AG09319 (cell line): ENCODE results near the gene PHF14.

Experiments
- DNase-seq: peaks from one replicate; pipeline ENCODE4 v3.0.0-alpha.2; 2010; ENCODE audit warnings: low read depth; ENCODE audit errors: extremely low read depth
- TF ChIP-seq, protein P1 (sequence below): IDR thresholded peaks from 2 replicates; pipeline ENCODE4 v1.5.1; 2011; ENCODE audit warnings: low read depth, mild to moderate bottlenecking, inconsistent platforms, low read length, moderate library complexity

Gene PHF14

DNA sequence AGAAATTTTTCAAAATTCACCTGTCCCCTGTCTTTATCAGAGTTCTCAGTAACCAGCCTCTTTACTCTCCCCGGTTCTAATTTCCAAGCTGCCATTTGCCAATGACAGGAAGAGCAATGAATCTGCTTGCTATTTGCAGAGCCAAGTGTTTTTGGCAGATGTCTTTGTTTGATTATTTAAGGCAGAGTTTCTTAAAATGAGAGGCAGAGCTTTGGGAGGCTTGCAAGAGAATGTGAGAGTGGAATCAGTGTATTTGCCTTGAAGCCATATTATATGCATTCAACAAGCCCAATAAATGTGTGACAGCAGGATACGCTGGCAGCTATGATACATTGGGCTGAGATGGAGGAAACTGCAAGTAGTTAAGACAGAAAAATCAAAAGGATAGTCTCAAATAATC is 196.5 kb downstream of the PHF14 start:
- TF ChIP-seq, protein P1, sequence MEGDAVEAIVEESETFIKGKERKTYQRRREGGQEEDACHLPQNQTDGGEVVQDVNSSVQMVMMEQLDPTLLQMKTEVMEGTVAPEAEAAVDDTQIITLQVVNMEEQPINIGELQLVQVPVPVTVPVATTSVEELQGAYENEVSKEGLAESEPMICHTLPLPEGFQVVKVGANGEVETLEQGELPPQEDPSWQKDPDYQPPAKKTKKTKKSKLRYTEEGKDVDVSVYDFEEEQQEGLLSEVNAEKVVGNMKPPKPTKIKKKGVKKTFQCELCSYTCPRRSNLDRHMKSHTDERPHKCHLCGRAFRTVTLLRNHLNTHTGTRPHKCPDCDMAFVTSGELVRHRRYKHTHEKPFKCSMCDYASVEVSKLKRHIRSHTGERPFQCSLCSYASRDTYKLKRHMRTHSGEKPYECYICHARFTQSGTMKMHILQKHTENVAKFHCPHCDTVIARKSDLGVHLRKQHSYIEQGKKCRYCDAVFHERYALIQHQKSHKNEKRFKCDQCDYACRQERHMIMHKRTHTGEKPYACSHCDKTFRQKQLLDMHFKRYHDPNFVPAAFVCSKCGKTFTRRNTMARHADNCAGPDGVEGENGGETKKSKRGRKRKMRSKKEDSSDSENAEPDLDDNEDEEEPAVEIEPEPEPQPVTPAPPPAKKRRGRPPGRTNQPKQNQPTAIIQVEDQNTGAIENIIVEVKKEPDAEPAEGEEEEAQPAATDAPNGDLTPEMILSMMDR = no peak

DNA sequence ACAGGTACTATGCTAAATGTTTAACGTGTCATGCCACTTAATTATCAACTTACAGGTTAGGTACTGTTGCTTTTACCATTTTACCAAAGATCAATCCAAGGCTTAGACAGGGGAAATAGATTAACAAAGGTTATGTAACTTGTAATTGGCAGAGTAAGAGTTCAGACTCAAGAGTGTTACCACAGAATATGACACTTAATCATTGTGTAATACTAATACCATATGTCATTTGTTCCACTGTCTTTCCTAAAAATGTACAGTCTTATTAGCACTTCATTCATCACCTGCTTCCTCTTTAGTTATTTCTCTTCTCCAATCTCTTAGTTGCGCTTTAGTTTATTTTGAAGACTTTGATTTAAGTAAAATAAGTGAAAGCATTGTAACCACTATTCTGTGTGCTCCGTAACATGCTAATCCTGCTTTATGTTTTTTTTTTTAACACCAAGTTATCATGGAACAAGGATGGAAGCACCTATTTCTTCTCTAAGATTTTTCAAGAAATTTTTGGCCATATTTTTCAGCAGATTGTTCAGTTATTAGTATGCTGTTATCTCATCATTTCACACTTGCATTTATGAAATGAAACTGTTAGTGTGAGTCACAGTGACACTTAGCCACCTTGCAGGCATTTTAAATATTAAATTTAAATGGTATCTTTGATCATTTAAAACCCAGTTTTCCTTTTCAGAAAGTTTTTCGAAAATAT is 197.3 kb downstream of the PHF14 start:
- no peak for DNase-seq
- TF ChIP-seq, protein P1 = no peak

More for the DNA sequence above, 196.5 kb downstream of the PHF14 start:
- no peak for DNase-seq

DNA sequence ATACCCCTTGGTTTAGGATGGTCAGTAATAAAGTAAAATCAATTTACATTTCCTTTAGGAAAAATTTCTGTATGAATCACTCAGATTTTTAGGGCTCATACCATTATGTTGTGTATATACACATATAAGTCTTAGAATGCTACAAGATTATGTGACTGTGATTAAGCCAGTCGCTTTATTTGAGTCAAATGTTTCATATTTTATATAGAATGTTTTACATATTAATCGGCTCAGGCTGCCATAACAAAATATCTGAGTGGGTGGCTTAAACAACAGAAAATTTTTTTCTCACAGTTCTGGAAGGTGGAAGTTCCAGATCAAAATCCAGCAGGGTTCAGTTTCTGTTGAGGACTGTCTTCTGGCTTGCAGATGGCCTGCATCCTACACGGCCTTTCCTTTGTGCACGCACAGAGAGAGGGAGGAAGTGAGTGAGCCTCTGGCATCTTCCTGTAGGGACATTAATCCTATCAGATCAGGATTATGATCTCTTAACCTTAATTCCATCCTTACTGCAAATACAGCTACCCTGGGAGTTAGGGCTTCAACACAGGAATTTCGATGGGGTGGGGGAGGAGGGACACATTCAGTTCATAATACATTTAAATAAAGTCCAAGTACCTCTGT is 198.0 kb downstream of the PHF14 start:
- DNase-seq = no peak
- TF ChIP-seq, protein P1 = no peak

DNA sequence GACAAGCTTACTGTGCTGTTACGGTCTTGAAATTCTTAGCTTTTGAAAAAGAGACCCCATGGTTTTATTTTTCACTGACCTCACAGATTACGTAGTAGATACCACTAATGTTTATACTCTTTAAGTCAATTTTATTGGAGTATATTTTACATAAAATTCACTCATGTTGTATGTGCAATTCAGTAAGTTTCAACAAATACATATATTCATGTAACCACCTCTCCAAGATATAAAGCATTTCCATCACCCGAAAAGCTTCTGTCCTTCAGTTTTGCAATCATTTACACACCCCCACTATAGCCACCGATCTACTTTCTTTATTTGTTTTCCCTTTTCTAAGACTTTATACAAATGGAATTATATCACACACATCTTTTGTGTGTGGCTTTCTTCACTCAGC is 199.2 kb downstream of the PHF14 start:
- TF ChIP-seq, protein P1 = no peak
- no peak for DNase-seq

DNA sequence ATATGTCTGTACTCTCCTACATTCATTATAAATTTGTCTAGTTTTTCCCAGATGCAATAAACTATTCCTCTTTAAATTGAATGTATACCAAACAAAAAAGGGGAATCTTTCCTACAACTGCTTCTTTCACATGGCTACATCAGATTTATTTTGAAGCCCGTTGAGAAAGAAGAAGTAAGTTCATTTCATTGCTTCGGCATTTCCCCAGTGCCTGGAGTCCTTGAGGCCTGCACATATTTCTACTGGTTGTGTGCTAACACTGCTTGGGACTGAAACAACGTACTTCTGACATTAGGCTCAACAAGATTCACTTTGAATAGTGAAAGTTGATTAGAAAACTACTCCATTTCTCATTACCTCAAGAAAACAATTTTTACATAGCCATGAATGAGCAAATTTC is 201.7 kb downstream of the PHF14 start:
- DNase-seq = no peak
- TF ChIP-seq, protein P1 = no peak

DNA sequence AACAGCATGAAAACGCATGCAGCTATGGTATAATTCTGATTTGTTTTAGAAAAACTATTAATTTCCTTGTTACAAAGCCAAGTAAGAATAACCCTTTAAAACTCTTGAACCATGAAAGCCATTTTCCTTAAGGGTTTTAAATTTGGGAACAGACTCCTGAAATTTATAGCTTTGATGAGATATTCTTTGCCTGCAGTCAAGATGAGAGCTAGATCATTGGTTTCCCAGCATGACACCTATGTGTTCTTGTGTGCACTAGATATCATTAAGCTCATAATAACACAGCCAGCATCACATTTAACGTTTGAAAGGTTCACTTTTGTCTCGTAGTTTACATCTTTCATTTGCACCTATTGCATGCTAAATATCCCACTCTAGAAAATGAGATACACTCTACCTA is 202.2 kb downstream of the PHF14 start:
- DNase-seq = no peak
- TF ChIP-seq, protein P1 = no peak

DNA sequence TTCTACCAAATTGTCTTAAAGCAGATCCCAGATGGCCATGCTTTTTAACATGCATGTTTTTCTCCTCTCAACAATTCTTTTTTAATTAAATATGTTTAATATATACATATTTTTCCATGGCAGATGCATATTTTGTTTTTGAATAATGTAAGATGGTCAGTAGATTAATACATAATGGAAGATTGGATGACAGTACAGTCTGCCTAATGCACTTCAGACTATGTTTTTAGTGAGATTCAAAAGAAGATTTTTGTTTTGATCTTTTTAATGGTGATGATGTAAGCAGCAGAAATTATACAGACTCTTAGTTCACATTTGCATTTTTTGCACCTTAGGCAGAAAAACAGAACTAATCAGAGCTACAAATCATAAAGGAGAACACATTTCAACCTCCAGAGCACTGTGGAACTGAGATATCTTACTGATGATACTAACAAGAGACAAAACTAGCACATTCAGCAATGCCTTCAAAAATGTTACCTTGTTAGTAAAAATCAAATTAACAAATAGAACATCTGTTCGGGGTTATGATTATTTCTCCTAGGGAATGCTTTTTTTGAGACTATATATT is 203.4 kb downstream of the PHF14 start:
- DNase-seq = no peak
- TF ChIP-seq, protein P1 = no peak
